PC-9 (cell line): ENCODE results near the gene CSNK1D.

ENCODE experiments used
- CTCF ChIP-seq: fragments of 200-600 bp; sonication (generic); conservative IDR thresholded peaks from 2 replicates; pipeline ENCODE4 v1.6.1; 2017; ENCODE audit warnings: mixed run types, antibody characterized with exemption, mild to moderate bottlenecking, moderate library complexity
- EZH2 ChIP-seq: fragments of 200-600 bp; sonication (generic); IDR thresholded peaks from 2 replicates; pipeline ENCODE4 v1.8.0; 2017; ENCODE audit warnings: antibody characterized with exemption, low read depth

- TF ChIP-seq CTCF (no peak), EZH2 (no peak)
These were observed 38.3 kb downstream of the CSNK1D start for GRCh38 chr17:82235056-82235774.
